Fibroblast of skin of left biceps (primary cell): Measurements from ENCODE around the gene TYW1.
"Not testable (repeated sequence)": the region's sequence is repeated elsewhere in the genome, so short reads cannot be mapped to it uniquely, and the experiment has no call there.

Source experiments
- DNase-seq, 2 experiments: peaks; one replicate each; pipeline ENCODE4 v3.0.0-alpha.2; 2013; ENCODE audit warnings: low read depth in 2 of 2

Gene TYW1

GRCh38 chr7:67191002-67191720, 194.5 kb downstream of the TYW1 start:
- not testable (repeated sequence) for DNase-seq

- not testable (repeated sequence) for DNase-seq
Measured at GRCh38 chr7:67192123-67192702, 195.6 kb downstream of the TYW1 start.

GRCh38 chr7:67192889-67193613, 196.4 kb downstream of the TYW1 start:
- not testable (repeated sequence) for DNase-seq

DNA sequence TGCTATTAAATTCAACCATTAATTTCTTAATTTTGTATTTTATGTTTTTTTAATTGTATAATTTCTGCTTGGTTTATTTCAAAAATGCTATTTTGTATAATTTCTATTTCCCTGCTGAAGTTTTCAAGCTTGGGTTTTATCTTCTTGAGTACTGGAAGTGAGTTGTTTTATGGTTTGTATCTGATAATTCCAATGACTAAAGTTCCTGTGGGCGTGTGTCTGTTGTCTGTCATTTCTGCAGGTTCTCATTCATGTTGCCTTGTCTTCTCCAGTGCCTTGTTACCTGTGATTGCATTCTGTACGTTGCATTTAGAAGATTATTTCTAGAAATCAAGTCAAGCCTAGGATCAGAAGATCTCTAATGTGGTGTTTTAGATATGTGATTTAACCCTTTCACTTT, 199.5 kb downstream of the TYW1 start:
- DNase-seq = not testable (repeated sequence)

- DNase-seq = not testable (repeated sequence)
Measured at GRCh38 chr7:67198865-67199526, 202.4 kb downstream of the TYW1 start.

GRCh38 chr7:67205772-67206171, 209.1 kb downstream of the TYW1 start:
- not testable (repeated sequence) for DNase-seq

DNA sequence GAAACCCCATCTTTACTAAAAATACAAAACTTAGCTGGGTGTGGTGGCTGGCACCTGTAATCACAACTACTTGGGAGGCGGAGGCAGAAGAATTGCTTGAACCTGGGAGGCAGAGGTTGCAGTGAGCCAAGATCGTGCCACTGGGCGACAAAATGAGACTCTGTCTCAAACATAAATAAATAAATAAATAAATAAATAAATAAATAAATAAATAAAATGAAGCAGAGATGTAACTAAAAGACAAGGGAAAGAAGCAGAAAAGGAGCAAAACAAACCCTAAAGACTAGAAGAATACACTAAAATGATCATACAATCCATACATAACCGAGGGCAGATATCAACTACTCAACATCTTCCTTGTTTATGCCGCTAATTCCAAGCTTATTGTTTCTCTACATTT, 209.8 kb downstream of the TYW1 start:
- DNase-seq = no peak

DNA sequence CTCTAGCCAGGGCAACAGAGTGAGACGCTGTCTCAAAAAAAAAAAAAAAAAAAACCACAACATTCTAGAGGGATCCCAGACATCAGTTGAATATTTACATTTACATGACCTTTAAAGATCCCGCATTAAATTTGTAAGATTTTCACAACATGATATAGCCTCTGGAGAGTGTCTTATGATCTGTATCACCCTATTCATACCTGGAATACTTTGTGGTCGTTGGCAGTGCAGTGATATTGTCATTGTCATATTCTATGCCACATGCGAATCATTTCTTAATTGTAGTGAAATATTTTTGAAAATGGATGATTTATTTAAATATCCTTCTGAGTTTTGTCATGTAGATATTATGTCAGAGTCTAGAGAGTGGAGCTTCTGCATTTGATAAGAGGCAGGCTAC, 212.0 kb downstream of the TYW1 start:
- not testable (repeated sequence) for DNase-seq

DNA sequence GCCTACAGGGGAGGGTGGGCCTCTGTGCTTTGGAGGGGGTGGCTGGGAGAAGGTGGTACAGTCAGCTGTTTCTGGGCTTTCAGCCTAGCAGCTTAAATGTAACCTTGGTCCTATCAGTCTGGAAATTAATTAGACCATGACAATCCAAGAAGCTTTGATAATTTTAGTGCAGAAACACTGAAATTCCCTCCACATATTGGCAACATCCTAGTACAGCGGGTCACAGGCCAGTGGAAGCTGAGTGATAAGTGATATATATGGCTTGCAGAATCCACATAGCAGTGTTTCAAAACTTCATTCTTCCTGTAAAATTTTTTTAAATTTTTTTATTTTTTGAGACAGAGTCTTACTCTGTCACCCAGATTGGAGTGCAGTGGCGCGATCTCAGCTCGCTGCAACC, 212.6 kb downstream of the TYW1 start:
- no peak for DNase-seq

DNA sequence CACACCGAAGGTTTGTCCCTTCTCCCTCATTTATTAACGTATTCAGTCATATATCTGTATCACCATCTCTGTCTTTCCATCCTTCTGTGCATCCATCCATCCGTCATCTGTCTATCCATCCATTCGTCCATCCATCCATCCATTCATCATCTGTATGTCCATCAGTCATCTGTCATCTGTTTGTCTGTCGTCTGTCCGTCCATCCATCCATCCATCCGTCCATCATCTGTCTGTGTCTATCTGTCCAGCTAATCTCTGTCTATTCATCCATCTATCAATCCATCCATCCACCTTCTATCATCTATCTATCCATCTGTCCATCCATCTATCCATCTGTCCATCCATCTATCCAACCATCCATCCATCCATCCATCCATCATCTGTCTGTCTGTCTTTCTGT, 213.9 kb downstream of the TYW1 start:
- no peak for DNase-seq

DNA sequence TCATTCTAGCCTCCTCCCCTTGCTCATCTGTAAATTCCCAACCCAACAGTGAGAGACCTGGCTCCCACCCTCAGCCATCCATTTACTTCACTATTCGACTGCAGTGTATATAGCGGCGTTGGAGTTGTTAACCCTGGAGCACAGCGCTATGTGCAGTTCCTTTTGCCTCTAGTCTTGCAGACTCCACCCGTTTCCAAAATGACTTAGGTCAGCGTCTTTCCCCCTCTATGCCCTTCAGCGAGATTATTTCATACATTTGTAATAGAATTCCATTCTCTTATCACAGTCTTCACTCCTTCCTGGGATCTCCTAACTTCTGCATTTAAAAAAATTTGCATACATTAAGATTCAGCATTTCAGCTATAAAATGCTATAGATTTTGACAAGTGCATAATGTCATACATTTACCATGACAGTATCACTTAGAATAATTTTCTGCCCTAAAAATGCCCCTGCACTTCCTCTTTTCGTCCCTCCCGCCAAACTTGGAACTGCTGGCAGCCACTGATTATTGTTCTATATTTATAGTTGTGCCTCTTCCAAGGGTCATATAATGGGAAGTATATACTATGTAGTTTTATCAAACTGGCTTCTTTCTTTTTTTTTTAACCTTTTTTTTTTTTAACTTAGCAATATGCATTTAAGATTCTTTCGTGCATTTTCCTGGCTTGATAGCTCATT, 215.2 kb downstream of the TYW1 start:
- DNase-seq = not testable (repeated sequence)

DNA sequence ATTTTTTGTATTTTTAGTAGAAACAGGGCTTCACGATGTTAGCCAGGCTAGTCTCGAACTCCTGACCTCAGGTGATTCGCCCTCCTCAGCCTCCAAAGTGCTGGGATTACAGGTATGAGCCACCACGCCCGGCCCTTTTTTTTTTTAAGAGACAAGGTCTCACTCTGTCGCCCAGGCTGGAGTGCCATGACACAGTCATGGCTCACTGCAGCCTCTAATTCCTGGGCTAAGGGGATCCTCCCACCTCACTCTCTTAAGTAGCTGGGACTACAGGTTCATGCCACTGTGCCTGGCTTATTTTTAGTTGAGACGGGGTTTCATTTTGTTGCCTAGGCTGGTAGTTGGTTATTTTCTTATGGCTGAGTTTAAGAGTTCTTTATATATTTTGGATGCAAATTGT, 216.4 kb downstream of the TYW1 start:
- DNase-seq = not testable (repeated sequence)

GRCh38 chr7:67223551-67223950, 226.9 kb downstream of the TYW1 start:
- DNase-seq = peak; percentile 31 to 43

GRCh38 chr7:67226340-67226907, 229.8 kb downstream of the TYW1 start:
- peak; percentile 2 to 8 for DNase-seq

GRCh38 chr7:67226967-67227366, 230.3 kb downstream of the TYW1 start:
- DNase-seq = not testable (repeated sequence)

- not testable (repeated sequence) for DNase-seq
Measured at GRCh38 chr7:67229018-67229417, 232.4 kb downstream of the TYW1 start.

GRCh38 chr7:67230029-67230428, 233.4 kb downstream of the TYW1 start:
- DNase-seq = not testable (repeated sequence)

- DNase-seq = not testable (repeated sequence)
Measured at GRCh38 chr7:67233506-67233905, 236.9 kb downstream of the TYW1 start.

DNA sequence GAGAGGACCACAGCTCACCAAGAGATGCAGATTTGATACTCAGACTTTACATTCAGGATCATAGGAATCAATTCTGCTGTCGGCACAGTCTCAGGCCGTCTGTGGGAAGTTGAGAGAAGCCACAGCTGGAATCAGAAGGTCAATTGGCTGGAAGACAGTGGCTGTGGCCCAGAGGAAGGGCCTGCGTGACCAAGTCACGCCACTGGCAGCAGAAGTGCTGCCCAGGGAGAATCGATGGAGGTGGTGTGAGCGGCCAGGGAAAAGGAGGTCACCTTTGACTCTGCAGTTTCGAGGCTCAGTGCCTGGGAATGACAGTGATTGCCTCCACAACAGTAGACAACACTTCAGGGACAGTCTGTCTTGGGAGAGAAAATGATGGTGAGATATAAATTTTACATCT, 239.6 kb downstream of the TYW1 start:
- not testable (repeated sequence) for DNase-seq

- DNase-seq = not testable (repeated sequence)
Measured at GRCh38 chr7:67242871-67243270, 246.2 kb downstream of the TYW1 start.

GRCh38 chr7:67248364-67248763, 251.7 kb downstream of the TYW1 start:
- DNase-seq = not testable (repeated sequence)
